ENCODE data around the gene KLF3. TPM values are rescaled to one million over a fixed set of nuclear protein-coding genes. Genes with fewer than 3 reads are reported as not detected.
"Not testable (repeated sequence)": the region's sequence is repeated elsewhere in the genome, so short reads cannot be mapped to it uniquely, and the experiment has no call there.

The KLF3 gene
- total RNA-seq (2014; rRNA removed; shearing (Covaris generic)), result 5.2 and 8.0 TPM in 2 replicates

DNA sequence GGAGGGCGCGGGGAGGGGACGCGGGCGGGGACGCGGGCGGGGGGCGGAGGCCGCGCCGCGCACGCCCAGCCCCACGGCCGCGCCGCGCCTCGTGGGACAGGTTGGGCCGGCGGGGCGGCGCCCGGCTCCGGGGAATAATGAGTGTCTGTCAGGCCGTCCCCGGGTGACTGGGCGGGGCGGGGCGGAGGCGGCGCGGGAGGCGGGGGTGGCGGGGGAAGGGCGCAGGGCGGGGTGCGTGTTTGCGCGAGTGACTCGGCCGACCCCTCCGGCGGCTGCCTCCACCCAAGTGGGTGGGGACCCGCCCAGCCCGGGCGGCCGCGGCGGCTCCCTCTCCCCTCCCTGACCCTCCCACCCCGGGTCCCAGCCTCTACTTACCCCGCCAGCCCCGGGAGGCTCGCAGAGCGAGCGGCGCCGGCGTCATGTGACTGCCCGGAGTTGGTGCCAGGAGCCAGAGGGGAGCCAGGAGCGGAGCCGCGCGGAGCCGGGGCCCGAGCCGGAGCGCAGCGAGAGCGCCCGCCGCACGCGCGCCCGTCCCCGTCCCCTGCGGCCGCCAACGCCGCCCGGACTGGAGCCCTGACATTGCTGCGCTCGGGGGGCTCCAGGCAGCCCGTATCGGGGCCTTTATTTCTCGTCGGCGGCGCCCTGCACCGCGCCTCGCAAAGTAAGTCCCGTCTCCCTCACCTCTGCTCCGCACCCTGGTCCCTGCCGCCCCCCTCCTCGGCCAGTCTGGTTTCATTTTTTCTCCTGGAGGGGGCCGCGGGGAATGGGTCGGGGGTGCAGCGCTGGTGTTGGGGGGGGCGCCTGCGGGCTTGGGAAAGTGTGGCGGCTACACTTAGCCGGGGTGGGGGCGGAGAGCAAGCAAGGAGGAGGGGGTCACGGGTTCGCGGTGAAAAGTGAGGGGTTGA is at the start of gene KLF3:
KLF3 (plus strand) TSS at position 399 of the 905 bp plus-strand sequence. CDS start 16,427 bp downstream, outside the sequence.
- peak; percentile 74 for DNase-seq (ENCODE audit: low spot score)

DNA sequence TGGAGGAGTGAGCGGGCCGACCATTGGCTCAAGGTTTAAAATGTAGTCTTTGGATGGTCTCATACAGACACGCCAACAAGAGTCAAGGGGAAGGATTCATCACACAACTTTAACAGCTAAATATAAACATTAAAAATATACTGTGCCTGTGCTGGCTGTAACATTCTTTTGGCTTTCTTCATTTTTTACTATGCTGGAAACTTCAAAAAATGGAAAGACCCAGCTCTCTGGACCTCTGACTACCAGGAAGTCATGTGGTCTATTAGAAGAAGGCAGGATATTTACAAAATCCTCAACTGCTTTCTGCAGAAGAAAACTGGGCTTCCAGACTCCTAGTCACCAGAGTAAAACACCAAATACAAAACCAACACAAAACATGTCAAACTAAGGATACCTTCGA is 49.8 kb upstream of the KLF3 start:
- no peak for DNase-seq (ENCODE audit: low spot score)

GRCh38 chr4:38615847-38616246 is 48.2 kb upstream of the KLF3 start:
- peak; percentile 30 for DNase-seq (ENCODE audit: low spot score)

- DNase-seq (ENCODE audit: low spot score), result no peak
Measured at GRCh38 chr4:38618505-38618904, 45.5 kb upstream of the KLF3 start.

GRCh38 chr4:38619316-38619715 is 44.7 kb upstream of the KLF3 start:
- DNase-seq (ENCODE audit: low spot score), result no peak

GRCh38 chr4:38620065-38620464 is 43.9 kb upstream of the KLF3 start:
- DNase-seq (ENCODE audit: low spot score), result no peak

DNA sequence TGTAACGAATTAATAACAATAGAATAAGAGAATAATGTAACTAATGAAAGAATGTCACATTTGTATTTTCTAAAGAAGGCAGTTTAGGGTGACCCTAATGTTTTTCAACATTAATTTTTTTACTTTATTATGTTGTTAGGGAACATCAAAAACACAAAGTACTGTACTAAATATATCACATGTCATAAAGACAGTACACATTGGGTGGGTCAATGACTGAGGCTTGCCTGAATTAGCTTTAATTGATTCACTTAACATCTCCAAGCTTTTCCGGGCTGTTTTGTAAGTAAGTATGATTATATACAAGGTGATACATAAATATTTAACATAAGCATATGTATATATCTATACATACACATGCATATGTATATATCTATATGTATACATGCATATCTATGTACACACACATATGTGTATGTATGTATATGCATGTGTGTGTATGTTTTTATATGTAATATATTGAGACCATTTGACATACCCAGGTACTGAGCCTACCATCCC is 43.4 kb upstream of the KLF3 start:
- no peak for DNase-seq (ENCODE audit: low spot score)

- DNase-seq (ENCODE audit: low spot score), result peak; percentile 95
Measured at GRCh38 chr4:38621028-38621684, 42.8 kb upstream of the KLF3 start.

DNA sequence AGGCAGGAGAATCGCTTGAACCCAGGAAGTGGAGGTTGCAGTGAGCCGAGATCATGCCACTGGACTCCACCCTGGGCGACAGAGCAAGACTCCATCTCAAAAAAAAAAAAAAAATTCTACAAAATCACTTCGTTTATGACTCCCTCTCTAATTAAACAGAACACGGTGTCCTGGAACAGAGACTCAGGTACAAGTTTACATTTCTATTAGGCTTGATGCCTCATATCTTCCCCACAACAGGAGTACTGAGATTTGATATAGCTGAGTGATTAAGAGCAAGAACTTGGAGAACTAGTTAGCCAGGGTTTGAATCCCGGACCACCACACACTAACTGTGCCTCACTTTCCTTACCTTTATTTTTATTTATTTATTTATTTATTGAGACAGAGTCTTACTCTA is 42.2 kb upstream of the KLF3 start:
- no peak for DNase-seq (ENCODE audit: low spot score)

GRCh38 chr4:38622340-38622739 is 41.7 kb upstream of the KLF3 start:
- DNase-seq (ENCODE audit: low spot score), result not testable (repeated sequence)

- DNase-seq (ENCODE audit: low spot score), result no peak
Measured at GRCh38 chr4:38623260-38623659, 40.7 kb upstream of the KLF3 start.

GRCh38 chr4:38624311-38624710 is 39.7 kb upstream of the KLF3 start:
- DNase-seq (ENCODE audit: low spot score), result no peak

DNA sequence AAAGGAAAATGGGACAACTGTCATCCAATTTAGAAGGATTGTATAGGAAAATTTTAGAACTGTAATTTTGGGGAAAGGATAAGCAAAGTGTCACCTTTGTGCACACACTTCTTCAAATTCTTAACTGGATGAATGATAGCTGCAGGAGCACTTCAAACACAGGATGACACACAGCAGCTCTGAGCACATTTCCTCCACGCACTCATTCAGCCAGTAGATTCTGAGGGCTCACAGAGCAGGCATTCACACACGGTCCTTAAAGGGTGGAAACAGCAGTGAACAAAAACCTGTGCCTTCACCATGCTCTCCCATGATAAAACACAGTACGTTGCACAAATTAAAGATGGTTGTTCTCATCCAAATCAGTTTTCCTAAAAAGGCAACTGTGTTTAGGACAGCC is 38.5 kb upstream of the KLF3 start:
- no peak for DNase-seq (ENCODE audit: low spot score)

DNA sequence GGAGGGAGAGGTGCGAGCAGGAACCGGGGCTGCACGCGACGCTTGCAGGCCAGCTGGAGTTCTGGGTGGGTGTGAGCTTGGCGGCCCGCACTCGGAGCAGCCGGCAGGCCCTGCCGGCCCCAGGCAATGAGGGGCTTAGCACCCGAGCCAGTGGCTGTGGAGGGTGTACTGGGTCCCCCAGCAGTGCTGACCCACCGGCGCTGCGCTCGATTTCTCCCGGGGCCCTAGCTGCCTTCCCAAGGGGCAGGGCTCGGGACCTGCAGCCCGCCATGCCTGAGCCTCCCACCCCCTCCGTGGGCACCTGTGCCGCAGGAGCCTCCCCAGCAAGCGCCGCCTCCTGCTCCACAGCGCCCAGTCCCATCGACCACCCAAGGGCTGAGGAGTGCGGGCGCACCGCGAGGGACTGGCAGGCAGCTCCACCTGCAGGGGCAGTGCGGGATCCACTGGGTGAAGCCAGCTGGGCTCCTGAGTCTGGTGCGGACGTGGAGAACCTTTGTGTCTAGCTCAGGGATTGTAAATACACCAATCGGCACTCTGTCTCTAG is 37.0 kb upstream of the KLF3 start:
- DNase-seq (ENCODE audit: low spot score), result not testable (repeated sequence)

DNA sequence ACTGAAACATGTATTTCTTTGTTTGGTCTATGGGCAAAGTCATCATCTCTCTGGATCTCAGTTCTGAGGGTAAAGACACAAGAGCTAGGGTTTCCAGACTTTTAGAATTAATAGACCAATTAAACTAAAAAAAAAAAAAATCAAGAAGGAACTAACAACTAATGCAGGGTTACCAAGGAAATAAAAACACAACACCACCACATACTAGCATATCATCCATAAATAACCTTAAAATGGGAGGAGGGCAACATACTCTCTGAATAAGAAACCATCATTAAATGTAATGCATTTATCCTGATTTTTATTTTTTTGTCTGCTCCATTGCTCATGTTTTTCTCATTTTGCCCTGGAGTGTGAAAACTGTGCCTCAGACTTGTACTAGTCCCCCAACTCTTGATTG is 33.5 kb upstream of the KLF3 start:
- no peak for DNase-seq (ENCODE audit: low spot score)

DNA sequence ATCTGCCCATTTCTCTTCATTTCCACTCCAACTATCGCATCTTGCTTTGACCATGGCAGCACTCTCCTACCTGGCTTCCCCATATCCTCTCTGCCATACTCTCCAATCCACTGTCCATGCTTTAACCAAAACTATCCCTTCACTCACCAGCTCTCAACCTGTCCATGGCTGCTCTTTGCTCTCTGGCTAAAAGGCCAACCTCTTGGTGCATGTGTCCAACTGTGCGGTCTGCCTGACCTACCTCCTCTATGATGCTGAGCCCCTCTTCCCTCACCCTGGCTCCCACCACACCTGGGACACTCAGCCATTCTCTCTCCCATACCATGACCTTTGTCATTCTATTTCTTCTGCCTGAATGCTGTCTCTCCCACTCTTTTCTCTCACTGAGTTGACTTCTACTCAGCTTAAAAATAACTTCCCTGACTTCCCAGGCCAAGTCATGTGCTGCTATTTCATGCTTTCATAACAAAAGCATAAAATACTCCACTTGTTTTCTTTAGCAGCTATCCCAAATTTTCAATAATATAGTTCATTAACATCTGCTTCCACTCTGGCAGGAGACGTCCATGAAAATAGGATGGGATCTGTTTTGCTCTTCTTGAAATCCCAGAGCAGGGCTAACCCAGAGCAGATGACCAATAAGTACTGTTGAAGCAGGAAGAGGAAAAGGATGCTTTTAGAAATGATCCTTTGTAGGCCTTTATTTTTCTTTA is 29.8 kb upstream of the KLF3 start:
- no peak for DNase-seq (ENCODE audit: low spot score)

GRCh38 chr4:38639242-38639641 is 24.8 kb upstream of the KLF3 start:
- no peak for DNase-seq (ENCODE audit: low spot score)

DNA sequence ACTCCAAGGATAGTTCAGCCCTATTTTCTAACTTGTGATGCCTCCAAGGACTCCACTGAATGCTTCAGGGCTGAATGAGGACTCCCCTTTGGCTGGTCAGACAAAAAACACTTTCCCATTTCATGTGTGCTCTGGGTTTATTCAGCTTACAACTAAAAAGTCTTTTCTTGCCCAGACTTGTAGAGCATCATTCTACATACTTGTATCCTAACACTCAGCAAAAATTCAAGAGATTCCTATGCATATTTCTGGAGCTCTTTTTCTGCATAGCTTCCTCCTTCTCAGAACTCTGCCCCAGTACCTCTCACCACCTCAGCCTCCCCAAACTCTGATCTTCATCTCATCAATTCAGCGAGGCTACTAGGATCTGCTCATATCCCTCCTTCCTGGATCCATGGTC is 22.2 kb upstream of the KLF3 start:
- no peak for DNase-seq (ENCODE audit: low spot score)

GRCh38 chr4:38644201-38644600 is 19.8 kb upstream of the KLF3 start:
- no peak for DNase-seq (ENCODE audit: low spot score)

- no peak for DNase-seq (ENCODE audit: low spot score)
Measured at GRCh38 chr4:38647101-38647819, 16.7 kb upstream of the KLF3 start.

GRCh38 chr4:38650133-38650532 is 13.9 kb upstream of the KLF3 start:
- DNase-seq (ENCODE audit: low spot score), result no peak

All from H4 (cell line).